DLD1 (cell line): Measurements from ENCODE around the gene TP53TG3D.
"Not testable (repeated sequence)": the region's sequence is repeated elsewhere in the genome, so short reads cannot be mapped to it uniquely, and the experiment has no call there.

ENCODE experiments used
- in situ Hi-C: cut with HindIII; loops from 2 replicates; pipeline ENCODE4 v1.10.0; 2017; ENCODE audit warnings: low sequenced_read_pairs

Gene TP53TG3D

DNA sequence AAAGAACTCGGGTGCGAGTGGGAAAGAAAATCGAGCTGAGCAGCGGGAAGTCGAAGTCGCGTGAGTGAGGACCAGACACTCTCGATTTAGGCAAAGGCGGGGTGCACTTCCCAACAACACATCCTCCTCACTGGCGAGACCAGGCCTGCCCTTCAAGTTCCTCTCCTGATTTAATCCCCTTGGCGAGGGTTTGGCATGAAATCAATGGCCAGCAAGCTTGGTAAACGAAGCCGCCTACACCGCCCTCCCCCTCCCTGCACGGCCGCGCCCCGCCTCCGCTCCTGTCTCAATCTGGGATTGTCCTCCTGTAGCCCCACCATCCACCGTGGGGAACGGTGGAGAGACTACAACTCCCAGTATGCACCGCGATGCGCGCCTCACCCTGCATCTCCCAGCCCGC is at the start of gene TP53TG3D:
Gene TP53TG3D (plus strand): TSS at position 301 of the 400 bp plus-strand sequence. CDS start 68 bp downstream, at position 369.
- in situ Hi-C loops: not testable (repeated sequence)

DNA sequence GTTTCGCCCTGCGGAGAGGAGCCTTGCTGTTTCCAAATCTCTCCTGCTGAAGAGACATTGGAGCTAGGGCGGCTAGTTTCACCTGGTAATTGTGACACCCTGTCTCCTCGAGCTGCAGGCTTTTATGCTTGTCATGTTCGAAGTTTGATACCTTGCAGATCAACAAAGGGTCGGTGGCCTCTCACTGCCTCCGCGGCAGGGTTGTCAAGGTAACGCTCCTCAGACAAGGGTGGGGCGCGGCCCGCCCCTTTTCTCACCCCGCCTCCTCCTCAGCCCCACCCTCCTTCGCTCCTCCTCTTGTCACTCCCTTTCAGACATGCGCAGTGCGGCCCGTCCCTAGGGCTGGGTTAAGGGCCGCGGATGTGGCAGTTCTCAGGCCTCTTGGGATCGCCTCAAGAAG is 421 bp downstream of the TP53TG3D start:
- in situ Hi-C loops: not testable (repeated sequence)

DNA sequence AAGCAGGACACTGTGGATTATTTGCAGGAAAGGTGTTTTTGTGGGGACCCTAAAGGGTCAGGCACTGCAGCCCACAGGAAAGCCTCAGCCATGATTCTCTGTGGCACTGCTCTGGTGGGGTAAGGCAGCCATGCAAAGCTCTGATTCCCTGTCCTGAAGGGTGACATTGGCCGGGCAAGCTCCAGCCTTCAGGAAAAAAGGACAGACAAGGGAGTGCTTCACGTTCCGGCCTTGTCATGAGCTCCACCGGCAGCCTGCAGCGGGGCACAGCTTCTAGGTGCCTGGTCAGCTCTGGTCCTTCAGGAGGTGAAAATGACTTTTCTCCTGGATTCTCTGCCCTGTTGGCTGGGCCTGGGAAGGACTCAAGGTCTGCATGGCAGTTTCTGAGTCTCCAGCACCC is 8.4 kb downstream of the TP53TG3D start:
- in situ Hi-C loops: not testable (repeated sequence)

DNA sequence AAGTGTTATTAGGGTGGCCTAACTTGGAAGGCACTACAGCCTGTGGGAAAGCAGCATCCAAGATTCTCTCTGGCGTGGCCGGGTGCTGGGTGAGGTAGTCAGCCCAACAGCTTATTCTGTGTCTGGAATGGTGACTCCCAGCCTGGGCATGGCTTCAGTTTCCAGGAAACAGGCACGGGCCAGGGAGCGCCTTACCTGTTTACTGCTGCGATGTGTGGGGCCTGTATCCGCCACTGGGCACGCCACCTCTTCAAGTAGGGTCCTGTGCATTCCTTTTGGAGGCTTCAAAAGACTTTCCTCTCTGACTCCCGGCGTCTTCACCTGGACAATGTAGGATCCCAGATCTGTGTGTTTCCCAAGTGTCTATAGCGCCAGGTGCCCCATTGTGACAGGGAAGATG is 10.5 kb downstream of the TP53TG3D start:
- in situ Hi-C loops: not testable (repeated sequence)

GRCh38 chr16:32281910-32282309 is 28.8 kb downstream of the TP53TG3D start:
- in situ Hi-C loops: not testable (repeated sequence)

- in situ Hi-C loops: not testable (repeated sequence)
Observed at GRCh38 chr16:32283024-32283423, 29.9 kb downstream of the TP53TG3D start.

DNA sequence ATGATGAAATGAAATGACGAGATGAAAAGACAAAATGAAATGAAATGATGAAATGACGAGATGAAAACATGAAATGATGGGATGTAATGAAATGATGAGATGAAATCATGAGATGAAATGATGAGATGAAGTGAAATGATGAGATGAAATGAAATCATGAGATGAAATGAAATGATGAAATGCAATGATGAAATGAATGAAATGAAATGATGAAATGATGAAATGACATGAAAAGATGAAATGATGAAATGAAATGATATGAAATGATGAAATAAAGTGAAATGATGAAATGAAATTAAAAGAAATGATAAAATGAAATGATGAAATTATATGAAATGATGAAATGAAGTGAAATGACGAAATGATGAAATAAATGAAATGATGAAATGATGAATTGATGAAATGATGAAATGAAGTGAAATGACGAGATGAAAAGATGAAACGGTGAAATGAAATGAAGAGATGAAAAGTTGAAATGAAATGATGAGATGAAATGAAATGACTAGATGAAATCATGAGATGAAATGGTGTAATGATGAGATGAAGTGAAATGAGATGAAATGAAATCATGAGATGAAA is 30.9 kb downstream of the TP53TG3D start:
- in situ Hi-C loops: not testable (repeated sequence)

DNA sequence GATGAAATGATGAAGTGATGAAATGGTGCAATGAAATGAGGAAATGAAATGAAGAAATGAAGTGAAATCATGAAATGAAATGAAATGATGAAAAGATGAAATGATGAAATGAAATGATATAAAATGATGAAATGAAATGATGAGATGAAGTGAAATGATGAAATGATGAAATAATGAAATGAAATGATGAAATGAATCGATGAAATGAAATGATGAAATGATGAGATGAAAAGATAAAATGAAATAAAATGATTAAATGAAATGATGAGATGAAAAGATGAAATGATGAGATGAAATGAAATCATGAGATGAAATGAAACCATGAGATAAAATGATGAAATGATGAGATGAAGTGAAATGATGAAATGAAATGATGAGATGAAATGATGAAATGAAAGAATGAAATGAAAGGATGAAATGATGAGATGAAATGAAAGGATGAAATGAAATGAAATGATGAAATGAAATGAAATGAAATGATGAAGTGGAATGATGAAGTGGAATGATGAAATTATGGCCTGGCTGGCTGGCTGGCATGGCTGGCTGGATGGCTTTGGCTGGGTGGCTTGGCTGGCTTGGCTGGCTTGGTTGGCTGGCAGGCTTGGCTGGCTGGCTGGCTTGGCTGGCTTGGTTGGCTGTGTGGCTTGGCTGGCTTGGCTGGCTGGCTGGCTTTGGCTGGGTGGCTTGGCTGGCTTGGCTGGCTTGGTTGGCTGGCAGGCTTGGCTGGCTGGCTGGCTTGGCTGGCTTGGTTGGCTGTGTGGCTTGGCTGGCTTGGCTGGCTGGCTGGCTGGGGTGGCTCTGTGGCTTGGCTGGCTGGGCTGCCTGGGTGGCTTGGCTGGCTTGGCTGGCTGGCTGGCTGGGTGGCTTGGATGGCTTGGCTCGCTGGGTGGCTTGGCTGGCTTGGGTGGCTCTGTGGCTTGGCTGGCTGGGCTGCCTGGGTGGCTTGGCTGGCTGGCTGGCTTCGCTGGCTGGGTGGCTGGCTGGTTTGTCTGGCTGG is 32.0 kb downstream of the TP53TG3D start:
- in situ Hi-C loops: not testable (repeated sequence)

DNA sequence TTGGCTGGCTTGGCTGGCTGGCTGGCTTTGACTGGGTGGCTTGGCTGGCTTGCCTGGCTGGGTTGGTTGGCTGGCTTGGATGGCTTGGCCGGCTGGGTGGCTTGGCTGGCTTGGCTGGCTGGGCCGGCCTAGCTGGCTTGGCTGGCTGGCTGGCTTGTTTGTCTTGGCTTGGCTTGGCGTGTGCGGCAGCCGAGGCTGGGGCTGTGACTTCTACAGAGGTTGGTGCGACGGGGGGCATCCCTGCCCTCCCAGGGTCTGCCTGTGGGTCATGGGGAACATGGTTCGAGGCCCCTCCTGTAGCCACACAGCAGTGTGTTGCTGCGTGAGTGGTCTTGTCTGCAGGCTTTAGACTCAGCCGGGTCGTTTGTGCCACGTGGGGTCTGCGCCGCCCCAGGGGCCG is 33.1 kb downstream of the TP53TG3D start:
- in situ Hi-C loops: not testable (repeated sequence)

GRCh38 chr16:32287743-32288142 is 34.7 kb downstream of the TP53TG3D start:
- in situ Hi-C loops: not testable (repeated sequence)

GRCh38 chr16:32289197-32289596 is 36.1 kb downstream of the TP53TG3D start:
- in situ Hi-C loops: not testable (repeated sequence)

DNA sequence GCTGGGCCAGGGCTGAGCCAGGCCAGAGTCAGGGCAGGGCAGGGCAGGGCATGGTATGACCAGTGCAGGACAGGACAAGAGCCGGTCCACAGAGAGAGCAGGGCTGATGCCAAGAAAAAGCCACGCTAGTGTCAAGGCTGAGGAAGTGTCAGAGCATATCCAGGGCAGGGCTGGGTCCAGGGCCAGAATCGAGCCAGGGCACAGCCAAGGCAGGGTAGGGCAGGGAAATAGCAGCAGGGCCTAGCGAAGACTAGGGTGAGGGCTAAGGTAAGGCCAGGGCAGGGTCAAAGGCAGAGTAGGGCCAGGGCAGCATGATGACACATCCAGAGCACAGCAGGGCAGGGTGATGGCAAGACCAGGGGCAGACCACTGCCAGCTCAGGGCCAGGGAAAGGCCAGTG is 49.7 kb downstream of the TP53TG3D start:
- in situ Hi-C loops: not testable (repeated sequence)
